Prostate gland (tissue), 2 donors: ENCODE results near the gene HS3ST6. TPM values are rescaled to one million over a fixed set of nuclear protein-coding genes. Genes with fewer than 3 reads are reported as not detected.
"Not testable (repeated sequence)": the region's sequence is repeated elsewhere in the genome, so short reads cannot be mapped to it uniquely, and the experiment has no call there.

Experiments
- DNase-seq: peaks from one replicate; pipeline ENCODE4 v3.0.0-alpha.2; 2019; ENCODE audit warnings: low spot score
- H3K27ac ChIP-seq, 2 donors: fragments of 200-600 bp; sonication (generic); 2 replicates each; pipeline ENCODE4 v1.5.1; 2017 to 2019
- H3K27me3 ChIP-seq: fragments of 200-600 bp; sonication (generic); replicated peaks from 2 replicates; pipeline ENCODE4 v1.5.1; 2019; ENCODE audit not compliant: insufficient read depth
- H3K36me3 ChIP-seq, 2 donors: fragments of 200-600 bp; sonication (generic); 1 replicate in 1 of 2; 2 replicates in 1 of 2; pipeline versions ENCODE4 v1.5.1 to v1.8.1; 2017 to 2019
- H3K4me1 ChIP-seq: fragments of 200-600 bp; sonication (generic); replicated peaks from 2 replicates; pipeline ENCODE4 v1.5.1; 2019
- H3K4me3 ChIP-seq, 2 donors: fragments of 200-600 bp; sonication (generic); 2 replicates each; pipeline ENCODE4 v1.5.1; 2017 to 2019
- H3K9me3 ChIP-seq: fragments of 200-600 bp; sonication (generic); 2 replicates; pipeline ENCODE4 v1.5.1; 2017
- POLR2A ChIP-seq: fragments of 450-650 bp; IDR thresholded peaks from one replicate; pipeline ENCODE4 v1.6.1; 2016; ENCODE audit warnings: antibody characterized with exemption, mild to moderate bottlenecking
- POLR2AphosphoS5 ChIP-seq: sonication (generic); formaldehyde crosslinking; IDR thresholded peaks from one replicate; pipeline ENCODE4 v1.6.1; 2017; ENCODE audit warnings: antibody characterized with exemption
- WGBS: methylation state at CpG from one replicate; pipeline ENCODE4 v1.1.5; 2018; 5-methylcytosine and 5-hydroxymethylcytosine counted together
- intact Hi-C: fragments of 100-400 bp; cut with DNase I; formaldehyde crosslinking; loops from one replicate; pipeline ENCODE4 v1.14.2; 2022
- total RNA-seq, 2 donors: library from RNA; depleted of rRNA; stranded (reverse); fragments of >200 nt; gene quantifications; one replicate each; pipeline ENCODE4 v1.1.0, GENCODE V29; 2016
- TF ChIP-seq, protein P1 (sequence below), 4 experiments: fragments of 200-600 bp in 2 of 4; fragments of 450-650 bp in 2 of 4; sonication (generic) in 2 of 4; IDR thresholded peaks; 1 replicate in 3 of 4; 2 replicates in 1 of 4; pipeline ENCODE4 v1.5.1; 2016 to 2019; ENCODE audit warnings: antibody characterized with exemption in 4 of 4, mild to moderate bottlenecking in 2 of 4, moderate library complexity in 2 of 4

HS3ST6 gene
- total RNA-seq, 2 donors from 2014 or later, result 0.77 to 0.91 TPM

GRCh38 chr16:1959269-1960039, 41.2 kb upstream of the HS3ST6 start, which contains the start of gene NDUFB10:
Gene NDUFB10, plus strand, starts transcription at chr16:1959538. Its CDS starts 87 bp downstream, at chr16:1959625.
- peak; percentile 86 for DNase-seq
- under 1% methylated on average over 57 of the region's 79 CpGs for WGBS
- TF ChIP-seq POLR2A (peak; percentile 93), POLR2AphosphoS5 (peak; percentile 82)
- TF ChIP-seq, protein P1, sequence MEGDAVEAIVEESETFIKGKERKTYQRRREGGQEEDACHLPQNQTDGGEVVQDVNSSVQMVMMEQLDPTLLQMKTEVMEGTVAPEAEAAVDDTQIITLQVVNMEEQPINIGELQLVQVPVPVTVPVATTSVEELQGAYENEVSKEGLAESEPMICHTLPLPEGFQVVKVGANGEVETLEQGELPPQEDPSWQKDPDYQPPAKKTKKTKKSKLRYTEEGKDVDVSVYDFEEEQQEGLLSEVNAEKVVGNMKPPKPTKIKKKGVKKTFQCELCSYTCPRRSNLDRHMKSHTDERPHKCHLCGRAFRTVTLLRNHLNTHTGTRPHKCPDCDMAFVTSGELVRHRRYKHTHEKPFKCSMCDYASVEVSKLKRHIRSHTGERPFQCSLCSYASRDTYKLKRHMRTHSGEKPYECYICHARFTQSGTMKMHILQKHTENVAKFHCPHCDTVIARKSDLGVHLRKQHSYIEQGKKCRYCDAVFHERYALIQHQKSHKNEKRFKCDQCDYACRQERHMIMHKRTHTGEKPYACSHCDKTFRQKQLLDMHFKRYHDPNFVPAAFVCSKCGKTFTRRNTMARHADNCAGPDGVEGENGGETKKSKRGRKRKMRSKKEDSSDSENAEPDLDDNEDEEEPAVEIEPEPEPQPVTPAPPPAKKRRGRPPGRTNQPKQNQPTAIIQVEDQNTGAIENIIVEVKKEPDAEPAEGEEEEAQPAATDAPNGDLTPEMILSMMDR (IDR thresholded peaks at IDR 0.05), result peak; percentile 74 to 93 (median 86)
- Histone ChIP-seq H3K4me1 (peaks cover 3% of the 10 kb centered on the region), H3K27ac (peak within 1 kb of the TSS; percentile 78 to 86), H3K27me3 (no peaks in the 10 kb centered on the region), H3K4me3 (peak within 1 kb of the TSS; percentile 74 to 88), H3K9me3 (no peaks in the 10 kb centered on the region), H3K36me3 (no peaks in the 10 kb centered on the region)
- intact Hi-C loops, result no loop called here

DNA sequence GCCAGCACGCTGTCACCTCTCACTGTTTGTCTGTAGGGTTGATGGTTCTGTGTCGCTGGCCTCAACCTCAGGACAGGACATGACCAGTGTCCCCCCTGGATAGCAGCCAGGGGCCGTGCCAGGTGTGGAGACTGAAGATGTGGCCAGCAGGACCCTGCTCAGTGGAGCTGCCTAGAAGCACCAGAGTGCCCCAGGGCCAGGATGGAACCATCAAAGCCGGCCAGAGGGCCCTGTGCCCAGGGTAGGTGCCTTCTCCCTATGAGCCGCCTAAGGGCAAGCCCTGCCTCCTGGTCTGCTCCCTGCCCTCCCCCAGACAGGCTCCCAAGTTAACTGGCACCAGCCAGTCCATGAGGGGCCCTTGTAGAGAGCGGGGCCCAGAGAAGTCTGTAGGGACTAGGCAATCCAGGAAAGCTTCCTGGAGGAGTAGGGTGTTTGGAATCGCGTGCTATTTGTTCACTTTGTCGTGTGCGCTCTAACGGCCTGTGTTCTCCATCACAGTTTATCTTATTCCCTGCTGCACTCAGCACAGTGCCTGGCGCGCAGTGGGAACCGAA, 40.6 kb upstream of the HS3ST6 start:
- Histone ChIP-seq H3K9me3 (no peaks in the 10 kb centered on the region), H3K27me3 (no peaks in the 10 kb centered on the region), H3K36me3 (no peaks in the 10 kb centered on the region), H3K4me1 (peaks cover 3% of the 10 kb centered on the region), H3K27ac (peak overlapping the region in 1 of 2 donors; percentile 25), H3K4me3 (peak overlapping the region; percentile 74 to 88)
- intact Hi-C loops, result no loop called here
- TF ChIP-seq, protein P1 (IDR thresholded peaks at IDR 0.05), result no peak
- no peak for TF ChIP-seq POLR2A
- no peak for TF ChIP-seq POLR2AphosphoS5
- no peak for DNase-seq
- 35% methylated on average over 13 of the region's 14 CpGs for WGBS

DNA sequence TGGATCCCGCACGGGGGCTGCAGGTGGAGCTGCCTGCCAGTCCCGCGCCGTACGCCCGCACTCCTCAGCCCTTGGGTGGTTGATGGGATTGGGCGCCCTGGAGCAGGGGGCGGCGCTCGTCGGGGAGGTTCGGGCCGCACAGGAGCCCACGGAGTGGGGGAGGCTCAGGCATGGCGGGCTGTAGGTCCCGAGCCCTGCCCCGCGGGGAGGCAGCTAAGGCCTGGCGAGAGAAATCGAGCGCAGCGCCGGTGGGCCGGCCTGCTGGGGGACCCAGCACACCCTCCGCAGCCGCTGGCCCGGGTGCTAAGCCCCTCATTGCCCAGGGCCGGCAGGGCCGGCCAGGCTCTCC, 39.9 kb upstream of the HS3ST6 start:
- H3K27ac ChIP-seq, H3K4me3 ChIP-seq, H3K4me1 ChIP-seq, H3K36me3 ChIP-seq, H3K27me3 ChIP-seq, H3K9me3 ChIP-seq, DNase-seq, intact Hi-C loops: not testable (repeated sequence)
- 74% methylated on average over 28 of the region's 30 CpGs for WGBS

- H3K4me3 ChIP-seq, intact Hi-C loops, H3K27ac ChIP-seq, H3K36me3 ChIP-seq, H3K27me3 ChIP-seq, H3K9me3 ChIP-seq, H3K4me1 ChIP-seq, DNase-seq: not testable (repeated sequence)
- WGBS, result 82% methylated on average over 19 of the region's 22 CpGs
Measured at GRCh38 chr16:1957434-1958142, 39.4 kb upstream of the HS3ST6 start.

DNA sequence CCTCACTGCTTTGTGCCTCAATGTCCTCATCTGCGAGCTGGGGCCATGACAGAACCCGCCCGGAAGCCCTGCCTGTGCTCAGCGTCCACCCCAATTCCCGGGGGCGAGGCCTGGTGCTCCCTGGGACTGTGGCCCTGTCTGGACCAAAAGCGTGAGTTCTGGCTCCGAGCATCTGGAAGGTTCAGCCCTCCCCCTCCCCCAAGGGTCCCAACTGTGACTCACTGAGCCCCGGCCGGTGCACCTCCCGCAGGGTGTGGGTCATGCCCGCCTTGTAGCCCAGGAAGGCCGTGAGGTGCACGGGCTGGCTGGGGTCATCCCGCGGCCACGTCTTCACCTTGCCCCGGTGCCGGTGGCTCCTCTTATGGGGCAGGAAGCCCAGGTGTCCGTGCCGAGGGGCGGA, 35.5 kb upstream of the HS3ST6 start:
- Histone ChIP-seq H3K4me1 (no peaks in the 10 kb centered on the region), H3K27me3 (no peaks in the 10 kb centered on the region), H3K27ac (no peak overlapping the region), H3K36me3 (no peaks in the 10 kb centered on the region), H3K9me3 (no peaks in the 10 kb centered on the region), H3K4me3 (no peak overlapping the region)
- intact Hi-C loops, result no loop called here
- no peak for DNase-seq
- 94% methylated on average over 21 of the region's 22 CpGs for WGBS
- TF ChIP-seq POLR2AphosphoS5, result no peak
- TF ChIP-seq, protein P1 (IDR thresholded peaks at IDR 0.05), result no peak
- TF ChIP-seq POLR2A, result no peak
